ENCODE data around the gene MYO1D.
A peak's percentile ranks its signal among the peaks of the same experiment; 100 is the strongest.

The MYO1D gene

GRCh38 chr17:32445074-32445415 lies 431.9 kb downstream of the MYO1D start:
- peak; percentile 47 for DNase-seq

- DNase-seq = peak; percentile 99
Observed at GRCh38 chr17:32444301-32445073, 432.4 kb downstream of the MYO1D start, which contains the start of gene PSMD11. PSMD11 (plus strand) TSS chr17:32444510; CDS start chr17:32444524, 14 bp downstream.

- DNase-seq = no peak
Observed at GRCh38 chr17:32443827-32444300, 433.1 kb downstream of the MYO1D start.

All from activated CD8-positive, alpha-beta memory T cell treated with anti-CD3 and anti-CD28 coated beads, Interleukin-2, amount 50 U/mL, for 4 hours (primary cell).